H1 (cell line): ENCODE measurements around the gene RPL32. TPM values are rescaled to one million over a fixed set of nuclear protein-coding genes. Genes with fewer than 3 reads are reported as not detected.

Source experiments
- CTCF ChIA-PET: fragments of 300-600 bp; sonication (Branson Sonifier 250); formaldehyde crosslinking; loops from one replicate; lab custom pipeline; 2021; ENCODE audit not compliant: partially characterized antibody; lab: Charles Lee
- POLR2A ChIA-PET: fragments of 300-600 bp; sonication (Branson Sonifier 250); formaldehyde crosslinking; loops from one replicate; lab custom pipeline; 2021; ENCODE audit warnings: inconsistent platforms; ENCODE audit not compliant: partially characterized antibody; lab: Charles Lee
- DNase-seq, 2 experiments: peaks; one replicate each; pipeline versions ENCODE4 v3.0.0 to v3.0.0-alpha.2; 2010 to 2022; ENCODE audit warnings: low spot score in 2 of 2, low read depth in 1 of 2, mixed read lengths in 1 of 2
- FAIRE-seq: peaks from 2 replicates; lab custom pipeline; 2011; peaks lifted over from hg19 to GRCh38; lab: Jason Lieb, UNC
- H2AFZ ChIP-seq: 2 replicates; pipeline ENCODE4 v1.8.1; 2012; ENCODE audit warnings: low read length, inconsistent platforms
- H2AK5ac ChIP-seq: 2 replicates; pipeline ENCODE4 v1.6.1; 2013; ENCODE audit warnings: low read depth, low read length
- H2BK120ac ChIP-seq: replicated peaks from 2 replicates; pipeline ENCODE3; 2013; ENCODE audit warnings: low read depth, low read length, inconsistent platforms
- H2BK12ac ChIP-seq: 2 replicates; pipeline ENCODE4 v1.6.1; 2013; ENCODE audit warnings: low read depth, low read length
- H2BK15ac ChIP-seq: 2 replicates; pipeline ENCODE4 v1.6.1; 2013; ENCODE audit warnings: low read length
- H2BK20ac ChIP-seq: 2 replicates; pipeline ENCODE4 v1.6.1; 2013; ENCODE audit warnings: low read length
- H2BK5ac ChIP-seq: 2 replicates; pipeline ENCODE4 v1.6.1; 2013; ENCODE audit warnings: low read depth, low read length
- H3K14ac ChIP-seq: 2 replicates; pipeline ENCODE4 v1.6.1; 2013; ENCODE audit warnings: inconsistent platforms; ENCODE audit not compliant: insufficient read length
- H3K18ac ChIP-seq: 2 replicates; pipeline ENCODE4 v1.6.1; 2013; ENCODE audit warnings: low read length; ENCODE audit errors: extremely low read depth
- H3K23ac ChIP-seq: 2 replicates; pipeline ENCODE4 v1.6.1; 2013; ENCODE audit warnings: inconsistent platforms; ENCODE audit not compliant: insufficient read length
- H3K23me2 ChIP-seq: 2 replicates; pipeline ENCODE4 v1.6.1; 2013; ENCODE audit warnings: low read depth, low read length
- H3K27ac ChIP-seq: 2 replicates; pipeline ENCODE4 v1.6.1; 2011; ENCODE audit warnings: low read depth, low read length, inconsistent platforms
- H3K27me3 ChIP-seq, 4 experiments: replicated peaks in 1 of 4; 1 replicate in 1 of 4; 2 replicates in 3 of 4; pipeline versions ENCODE4 v1.6.1 to v1.8.1; 2011 to 2013; ENCODE audit warnings: low read length in 3 of 4, mild to moderate bottlenecking in 3 of 4, inconsistent platforms in 2 of 4, mixed read lengths in 2 of 4, moderate library complexity in 1 of 4; ENCODE audit not compliant: control insufficient read depth in 3 of 4, insufficient read depth in 3 of 4; ENCODE audit errors: extremely low read depth in 1 of 4
- H3K36me3 ChIP-seq, 4 experiments: 2 replicates each; pipeline versions ENCODE4 v1.6.1 to v1.8.1; 2011 to 2013; ENCODE audit warnings: mild to moderate bottlenecking in 4 of 4, low read length in 3 of 4, moderate library complexity in 2 of 4, control low read depth in 1 of 4, inconsistent platforms in 1 of 4; ENCODE audit not compliant: insufficient read depth in 4 of 4, control insufficient read depth in 2 of 4
- H3K4ac ChIP-seq: replicated peaks from 2 replicates; pipeline ENCODE3; 2013; ENCODE audit warnings: low read length, low read depth, mixed read lengths, inconsistent platforms; ENCODE audit not compliant: insufficient read length
- H3K4me1 ChIP-seq, 4 experiments: replicated peaks in 1 of 4; 1 replicate in 1 of 4; 2 replicates in 3 of 4; pipeline versions ENCODE4 v1.6.1 to v1.8.1; 2011 to 2013; ENCODE audit warnings: low read length in 3 of 4, inconsistent platforms in 2 of 4, mixed read lengths in 1 of 4; ENCODE audit not compliant: insufficient read depth in 4 of 4, control insufficient read depth in 3 of 4
- H3K4me2 ChIP-seq, 2 experiments: 2 replicates each; pipeline versions ENCODE4 v1.6.1 to v1.8.1; 2011 to 2013; ENCODE audit warnings: low read depth in 2 of 2, low read length in 2 of 2, control low read depth in 1 of 2, inconsistent platforms in 1 of 2, mild to moderate bottlenecking in 1 of 2; ENCODE audit not compliant: insufficient read depth in 1 of 2
- H3K4me3 ChIP-seq, 4 experiments: fragments of 200-600, 300-600 bp in 1 of 4; sonication (generic), shearing (Covaris generic), sonication (Bioruptor Twin) in 1 of 4; 2 replicates each; pipeline versions ENCODE4 v1.5.1 to v1.8.1; 2011 to 2016; ENCODE audit warnings: low read length in 4 of 4, low read depth in 3 of 4, control low read depth in 2 of 4, inconsistent platforms in 2 of 4, mild to moderate bottlenecking in 2 of 4, mixed read lengths in 1 of 4, moderate library complexity in 1 of 4; ENCODE audit not compliant: insufficient read depth in 2 of 4; ENCODE audit errors: extremely low read depth in 1 of 4
- H3K56ac ChIP-seq: replicated peaks from 2 replicates; pipeline ENCODE3; 2013; ENCODE audit warnings: low read depth, mild to moderate bottlenecking, mixed read lengths, low read length, inconsistent platforms; ENCODE audit not compliant: insufficient read length
- H3K79me1 ChIP-seq: 2 replicates; pipeline ENCODE4 v1.6.1; 2013; ENCODE audit warnings: low read depth, low read length, control low read depth
- H3K79me2 ChIP-seq, 2 experiments: 2 replicates each; pipeline versions ENCODE4 v1.6.1 to v1.8.1; 2012 to 2013; ENCODE audit warnings: low read length in 2 of 2, mild to moderate bottlenecking in 2 of 2, inconsistent platforms in 1 of 2; ENCODE audit not compliant: insufficient read depth in 2 of 2, control insufficient read depth in 1 of 2
- H3K9ac ChIP-seq, 4 experiments: replicated peaks in 1 of 4; 1 replicate in 1 of 4; 2 replicates in 3 of 4; pipeline versions ENCODE4 v1.6.1 to v1.8.1; 2011 to 2013; ENCODE audit warnings: low read depth in 3 of 4, low read length in 3 of 4, control low read depth in 2 of 4, mild to moderate bottlenecking in 2 of 4, moderate library complexity in 2 of 4, inconsistent platforms in 1 of 4; ENCODE audit errors: extremely low read depth in 1 of 4
- H3K9me3 ChIP-seq, 2 experiments: 2 replicates each; pipeline versions ENCODE4 v1.6.1 to v1.8.1; 2012 to 2013; ENCODE audit warnings: mild to moderate bottlenecking in 2 of 2, moderate library complexity in 2 of 2, control low read depth in 1 of 2, inconsistent platforms in 1 of 2, low read depth in 1 of 2, low read length in 1 of 2, mixed read lengths in 1 of 2; ENCODE audit not compliant: insufficient read depth in 2 of 2
- H4K20me1 ChIP-seq, 2 experiments: replicated peaks in 1 of 2; 2 replicates each; pipeline versions ENCODE3 to v1.8.1; 2011 to 2013; ENCODE audit warnings: inconsistent platforms in 2 of 2, low read length in 2 of 2, mild to moderate bottlenecking in 1 of 2; ENCODE audit not compliant: insufficient read depth in 2 of 2, control insufficient read depth in 1 of 2
- H4K5ac ChIP-seq: 2 replicates; pipeline ENCODE4 v1.6.1; 2013; ENCODE audit warnings: low read length, low read depth, mixed read lengths, inconsistent platforms; ENCODE audit not compliant: insufficient read length
- H4K8ac ChIP-seq: 2 replicates; pipeline ENCODE4 v1.8.0; 2013; ENCODE audit warnings: mild to moderate bottlenecking, moderate library complexity, low read length, inconsistent platforms; ENCODE audit not compliant: insufficient read depth; ENCODE audit errors: extremely low read depth
- H4K91ac ChIP-seq: replicated peaks from 2 replicates; pipeline ENCODE3; 2013; ENCODE audit warnings: low read length, mixed read lengths, inconsistent platforms; ENCODE audit not compliant: insufficient read length
- CTBP2 ChIP-seq: IDR thresholded peaks from 2 replicates; pipeline ENCODE4 v1.7.0; 2011; ENCODE audit warnings: borderline replicate concordance, mild to moderate bottlenecking, moderate library complexity, mixed read lengths, low read length; ENCODE audit not compliant: insufficient read depth, insufficient read length
- JUND ChIP-seq: IDR thresholded peaks from 2 replicates; pipeline ENCODE4 v1.6.1; 2011; ENCODE audit warnings: mild to moderate bottlenecking, improper control_type of control experiment, low read length
- KDM5A ChIP-seq: fragments of 200-600 bp; IDR thresholded peaks from 2 replicates; pipeline ENCODE4 v1.7.1; 2012; ENCODE audit warnings: mild to moderate bottlenecking, low read length, inconsistent platforms, mixed read lengths
- POLR2A ChIP-seq, 2 experiments: IDR thresholded peaks; 1 replicate in 1 of 2; 2 replicates in 1 of 2; pipeline ENCODE4 v1.6.1; 2011; ENCODE audit warnings: low read depth in 2 of 2, low read length in 2 of 2, mild to moderate bottlenecking in 2 of 2; ENCODE audit errors: control extremely low read depth in 1 of 2
- POLR2AphosphoS5 ChIP-seq: IDR thresholded peaks from 2 replicates; pipeline ENCODE4 v1.6.1; 2011; ENCODE audit warnings: low read depth, low read length
- RXRA ChIP-seq: IDR thresholded peaks from 2 replicates; pipeline ENCODE4 v1.6.1; 2011; ENCODE audit warnings: low read depth, mild to moderate bottlenecking, low read length, moderate library complexity; ENCODE audit not compliant: insufficient read depth
- SP4 ChIP-seq: IDR thresholded peaks from 2 replicates; pipeline ENCODE4 v1.6.1; 2012; ENCODE audit warnings: low read length, inconsistent platforms
- SUZ12 ChIP-seq: fragments of 200-600 bp; sonication (generic); IDR thresholded peaks from 2 replicates; pipeline ENCODE4 v1.6.1; 2012; ENCODE audit warnings: mild to moderate bottlenecking, inconsistent platforms, low read length, moderate library complexity, mixed read lengths
- WGBS, 2 experiments: shearing (Covaris generic) in 1 of 2; methylation state at CpG; one replicate each; pipeline versions ENCODE4 v1.1.6 to v1.1.7; 2013 to 2015; ENCODE audit warnings: low lambda C conversion rate in 2 of 2, mixed read lengths in 2 of 2, inconsistent platforms in 1 of 2, low coverage in 1 of 2, missing lambda C conversion rate in 1 of 2; ENCODE audit not compliant: insufficient replicate concordance in 2 of 2, insufficient coverage in 1 of 2, insufficient read length in 1 of 2; ENCODE audit errors: extremely low coverage in 1 of 2, missing lambda C conversion rate in 1 of 2; 5-methylcytosine and 5-hydroxymethylcytosine counted together
- polyA plus RNA-seq, 7 experiments: library from polyadenylated mRNA; depleted of rRNA in 3 of 7; stranded (reverse) in 5 of 7; unstranded in 2 of 7; fragments of >200 nt in 5 of 7; fragments of 200-250 nt in 2 of 7; gene quantifications; 1 replicate in 5 of 7; 2 replicates in 1 of 7; 4 replicates in 1 of 7; pipeline versions ENCODE4 v1.2.1 to v1.2.3, GENCODE V29; 2011 to 2013; ENCODE audit warnings: missing spikeins in 2 of 7, mixed read lengths in 2 of 7
- total RNA-seq: library from RNA; stranded (reverse); fragmentation: NEBNext Ultra II Directional; extraction: Animal tissue kit (Norgen Biotek cat#: 25700); gene quantifications from 2 replicates; pipeline ENCODE4 v1.2.1, GENCODE V29; 2021

Gene RPL32
- total and polyA plus RNA-seq, 2 of the 8 experiments (the other 6 are each of a cell fraction or from before 2014, with no cell fraction given): 1,443 to 2,043 TPM

GRCh38 chr3:12824299-12824698 is 17.1 kb downstream of the RPL32 start:
- Histone ChIP-seq H3K27me3 (no peaks in the 10 kb centered on the region), H3K79me2 (no peaks in the 10 kb centered on the region), H3K4ac (no peak overlapping the region), H3K4me2 (no peak overlapping the region), H2BK20ac (no peak overlapping the region), H4K20me1 (peaks cover 0 to 1% of the 10 kb centered on the region in 2 experiments), H3K18ac (no peak overlapping the region), H3K23me2 (no peaks in the 10 kb centered on the region), H3K4me3 (no peak overlapping the region), H4K91ac (no peak overlapping the region), H2AK5ac (no peak overlapping the region), H3K4me1 (no peaks in the 10 kb centered on the region; a peak in 1 of 7 replicates), H3K36me3 (peaks cover 0 to 6% (median 2%) of the 10 kb centered on the region in 4 experiments; a peak in 3 of 8 replicates), H3K56ac (no peak overlapping the region), H2BK15ac (no peak overlapping the region), H4K8ac (no peak overlapping the region), H3K27ac (no peak overlapping the region), H3K9ac (no peak overlapping the region), H2BK12ac (no peak overlapping the region), H4K5ac (no peak overlapping the region), H2AFZ (no peak overlapping the region), H3K14ac (no peak overlapping the region), H3K79me1 (no peaks in the 10 kb centered on the region), H2BK120ac (no peak overlapping the region), H3K23ac (no peak overlapping the region), H3K9me3 (no peaks in the 10 kb centered on the region), H2BK5ac (no peak overlapping the region)
- POLR2A ChIA-PET: interaction anchor here (1.2 to 28.5 kb wide), 3 partner anchors 4 to 28 kb away, joined by 3 to 661 read pairs (median 661); partner anchors contain the start of genes CAND2 and RPL32
- DNase-seq (no peak), FAIRE-seq (no peak)
- WGBS, 2 experiments: 94% methylated on average over 7 of the region's 7 CpGs; no CpG with 5 or more reads in 1 of the 2 experiments
- TF ChIP-seq SUZ12: no peak
- no peak for TF ChIP-seq JUND
- no peak for TF ChIP-seq POLR2A (IDR thresholded peaks at IDR 0.05; ENCODE audit: control extremely low read depth in 1 of 2, low read depth in 2 of 2, low read length in 2 of 2)
- no peak for TF ChIP-seq SP4
- TF ChIP-seq RXRA: no peak
- TF ChIP-seq CTBP2: no peak
- TF ChIP-seq POLR2AphosphoS5: no peak
- no peak for TF ChIP-seq KDM5A
- CTCF ChIA-PET: interaction anchor here (1.1 to 3.3 kb wide), 3 partner anchors 23 to 118 kb away, joined by 3 to 11 read pairs (median 9); no protein-coding TSS in a partner anchor
